HG03108 (cell line): ENCODE measurements around the gene DCAF4L1.
A peak's percentile ranks its signal among the peaks of the same experiment; 100 is the strongest.

ENCODE experiments used
- ATAC-seq: cut with Tn5 transposase; IDR thresholded peaks from one replicate; pipeline ENCODE4 v1.9.1; 2021; ENCODE audit warnings: moderate library complexity; ENCODE audit not compliant: unreplicated experiment

Gene DCAF4L1

GRCh38 chr4:41990365-41991111 is 9.0 kb downstream of the DCAF4L1 start, which contains the start of gene SLC30A9:
TSS of gene SLC30A9 (plus strand) at chr4:41990530. CDS start at chr4:41990652, 122 bp downstream.
- peak; percentile 99 for ATAC-seq

DNA sequence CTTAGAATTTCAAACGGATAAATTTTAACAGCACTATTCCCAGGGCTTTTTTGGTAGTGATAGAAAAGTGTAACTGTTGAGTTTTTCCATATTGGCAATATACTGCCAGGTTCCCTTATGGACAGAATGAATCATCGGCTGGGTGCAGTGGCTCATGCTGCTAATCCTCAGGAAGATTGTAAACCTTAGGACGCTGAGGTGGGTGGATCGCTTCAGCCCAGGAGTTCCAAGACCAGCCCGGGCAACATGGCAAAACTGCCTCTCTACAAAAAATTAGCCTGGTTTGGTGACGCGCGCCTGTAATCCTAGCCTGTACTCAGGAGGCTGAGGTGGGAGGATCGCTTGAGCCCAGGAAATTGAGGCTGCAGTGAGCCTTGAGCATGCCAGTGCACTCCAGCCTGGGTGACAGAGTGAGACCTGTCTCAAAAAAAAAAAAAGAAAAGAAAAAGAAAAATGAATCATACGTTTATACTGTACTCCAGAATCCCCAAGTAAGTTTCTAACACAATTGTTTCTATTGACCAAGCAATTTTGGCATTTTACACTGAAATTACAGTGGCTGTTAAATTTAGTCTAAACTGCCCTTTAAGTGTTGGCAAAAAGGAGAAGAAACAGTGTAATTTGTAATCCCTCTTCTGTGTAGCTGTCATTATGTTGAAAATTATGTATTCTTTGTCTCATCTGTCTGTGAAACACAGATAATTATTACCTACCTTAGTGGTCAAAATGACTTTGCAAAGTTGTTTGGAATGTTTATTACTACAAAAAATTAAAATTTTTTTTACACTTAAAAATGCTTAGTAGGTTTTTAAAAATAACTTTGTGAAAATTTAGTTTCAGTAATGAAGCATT is 10.6 kb downstream of the DCAF4L1 start:
- no peak for ATAC-seq

GRCh38 chr4:41992967-41993857 is 11.7 kb downstream of the DCAF4L1 start:
- no peak for ATAC-seq

- ATAC-seq = no peak
These were observed 13.0 kb downstream of the DCAF4L1 start for GRCh38 chr4:41994461-41994985.

DNA sequence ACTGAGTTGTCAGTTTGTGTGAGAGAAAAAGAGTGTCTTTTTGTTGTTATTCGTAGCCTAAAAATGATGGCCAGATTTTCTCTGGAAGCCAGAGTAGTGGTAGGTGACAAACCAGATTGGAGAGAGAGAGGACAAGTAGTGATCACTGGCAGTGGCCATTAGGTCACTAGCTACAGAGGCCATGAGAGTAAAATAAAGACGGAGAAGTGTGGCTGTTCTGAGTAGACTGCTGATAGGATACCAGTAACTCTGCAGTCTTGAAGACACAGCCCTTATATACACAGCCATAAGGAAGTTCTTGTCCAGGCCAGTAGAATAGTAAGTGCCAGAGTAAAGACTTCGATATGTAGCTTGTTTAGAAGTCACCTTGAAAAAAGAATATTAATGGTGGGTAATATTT is 16.5 kb downstream of the DCAF4L1 start:
- no peak for ATAC-seq

- ATAC-seq = no peak
These were observed 17.8 kb downstream of the DCAF4L1 start for GRCh38 chr4:41999321-41999720.

- ATAC-seq = no peak
These were observed 26.6 kb downstream of the DCAF4L1 start for GRCh38 chr4:42008011-42008786.

- ATAC-seq = no peak
These were observed 33.9 kb downstream of the DCAF4L1 start for GRCh38 chr4:42015438-42015837.

- no peak for ATAC-seq
These were observed 36.9 kb downstream of the DCAF4L1 start for GRCh38 chr4:42018451-42018850.
